HepG2 (cell line): Measurements from ENCODE around the gene RSF1. TPM values are rescaled to one million over a fixed set of nuclear protein-coding genes. Genes with fewer than 3 reads are reported as not detected.

Experiments
- GABPA ChIP-seq, 2 experiments: IDR thresholded peaks; 2 replicates each; pipeline ENCODE4 v1.6.1; 2011 to 2016; ENCODE audit warnings: low read depth in 2 of 2, low read length in 1 of 2, missing biosample characterization in 1 of 2, missing genetic modification characterization in 1 of 2
- KDM2A ChIP-seq: sonication (generic); formaldehyde crosslinking; IDR thresholded peaks from 2 replicates; pipeline ENCODE4 v1.4.0; 2020; ENCODE audit warnings: low read depth, missing genetic modification reagents, borderline replicate concordance
- NFRKB ChIP-seq: fragments of 450-650 bp; IDR thresholded peaks from 2 replicates; pipeline ENCODE4 v1.6.1; 2017
- POLR2A ChIP-seq, 2 experiments: IDR thresholded peaks; 2 replicates each; pipeline ENCODE4 v1.6.1; 2011; ENCODE audit warnings: low read depth in 2 of 2, low read length in 2 of 2, mild to moderate bottlenecking in 1 of 2, moderate library complexity in 1 of 2; ENCODE audit not compliant: insufficient read depth in 1 of 2
- REL ChIP-seq: sonication (generic); formaldehyde crosslinking; conservative IDR thresholded peaks from 2 replicates; pipeline ENCODE4 v1.8.0; 2022; ENCODE audit warnings: mild to moderate bottlenecking, missing genetic modification reagents, moderate library complexity
- SMAD3 ChIP-seq: sonication (generic); formaldehyde crosslinking; IDR thresholded peaks from 2 replicates; pipeline ENCODE4 v1.4.0; 2020; ENCODE audit warnings: missing genetic modification reagents
- SMAD9 ChIP-seq: sonication (generic); formaldehyde crosslinking; IDR thresholded peaks from 2 replicates; pipeline ENCODE4 v1.5.1; 2020; ENCODE audit warnings: mild to moderate bottlenecking, missing genetic modification reagents
- ZNF101 ChIP-seq: sonication (generic); formaldehyde crosslinking; IDR thresholded peaks from 2 replicates; pipeline ENCODE4 v1.4.0; 2020; ENCODE audit warnings: mild to moderate bottlenecking, low read depth, missing genetic modification reagents, borderline replicate concordance
- ZNF136 ChIP-seq: sonication (generic); formaldehyde crosslinking; IDR thresholded peaks from 2 replicates; pipeline ENCODE4 v1.8.1; 2022; ENCODE audit warnings: low read depth, mild to moderate bottlenecking, moderate library complexity, missing genetic modification reagents
- ZNF260 ChIP-seq: sonication (generic); formaldehyde crosslinking; IDR thresholded peaks from 2 replicates; pipeline ENCODE4 v1.4.0; 2020; ENCODE audit warnings: missing genetic modification reagents, low read depth, mild to moderate bottlenecking, borderline replicate concordance
- ZNF263 ChIP-seq: sonication (generic); formaldehyde crosslinking; IDR thresholded peaks from 2 replicates; pipeline ENCODE4 v1.4.0; 2020; ENCODE audit warnings: missing genetic modification reagents
- ZNF317 ChIP-seq: sonication (generic); formaldehyde crosslinking; IDR thresholded peaks from 2 replicates; pipeline ENCODE4 v1.5.0; 2020; ENCODE audit warnings: mild to moderate bottlenecking, missing genetic modification reagents
- polyA plus RNA-seq, 8 experiments: library from polyadenylated mRNA; depleted of rRNA in 3 of 8; stranded (reverse) in 7 of 8; unstranded in 1 of 8; fragments of >200 nt; fragmentation: Illumina TruSeq in 4 of 8; extraction: Trizol in 4 of 8; gene quantifications; 2 replicates each; pipeline versions ENCODE4 v1.2.1 to v1.2.3, GENCODE V29; 2011 to 2016; ENCODE audit warnings: low read depth in 4 of 8, missing spikeins in 1 of 8, mixed read lengths in 1 of 8; ENCODE audit not compliant: insufficient read depth in 1 of 8
- total RNA-seq, 5 experiments: library from RNA; depleted of rRNA; stranded (reverse); fragments of >200 nt; fragmentation: Illumina TruSeq; extraction: Trizol; gene quantifications; 2 replicates each; pipeline ENCODE4 v1.2.3, GENCODE V29; 2016; ENCODE audit warnings: low read depth in 1 of 5
- TF ChIP-seq, protein P1 (sequence below): sonication (generic); formaldehyde crosslinking; IDR thresholded peaks from 2 replicates; pipeline ENCODE4 v1.4.0; 2020; ENCODE audit warnings: low read depth, mild to moderate bottlenecking, missing genetic modification reagents
- TF ChIP-seq, protein P2 (sequence below): sonication (generic); formaldehyde crosslinking; IDR thresholded peaks from 2 replicates; pipeline ENCODE4 v1.5.1; 2020; ENCODE audit warnings: missing genetic modification reagents, mild to moderate bottlenecking, borderline replicate concordance
- TF ChIP-seq, protein P3 (sequence below): sonication (generic); formaldehyde crosslinking; IDR thresholded peaks from 2 replicates; pipeline ENCODE4 v1.4.0; 2020; ENCODE audit warnings: missing genetic modification reagents, borderline replicate concordance
- TF ChIP-seq, protein P4 (sequence below): sonication (generic); formaldehyde crosslinking; conservative IDR thresholded peaks from 2 replicates; pipeline ENCODE4 v1.8.0; 2022; ENCODE audit warnings: mild to moderate bottlenecking, moderate library complexity, missing genetic modification reagents
- TF ChIP-seq, protein P5 (sequence below): sonication (generic); formaldehyde crosslinking; IDR thresholded peaks from 2 replicates; pipeline ENCODE4 v1.4.0; 2020; ENCODE audit warnings: missing genetic modification reagents

RSF1 gene
- total and polyA plus RNA-seq, 2 of the 13 experiments (the other 11 are each of a cell fraction or from before 2014, with no cell fraction given), result 15.5 to 33.1 TPM

DNA sequence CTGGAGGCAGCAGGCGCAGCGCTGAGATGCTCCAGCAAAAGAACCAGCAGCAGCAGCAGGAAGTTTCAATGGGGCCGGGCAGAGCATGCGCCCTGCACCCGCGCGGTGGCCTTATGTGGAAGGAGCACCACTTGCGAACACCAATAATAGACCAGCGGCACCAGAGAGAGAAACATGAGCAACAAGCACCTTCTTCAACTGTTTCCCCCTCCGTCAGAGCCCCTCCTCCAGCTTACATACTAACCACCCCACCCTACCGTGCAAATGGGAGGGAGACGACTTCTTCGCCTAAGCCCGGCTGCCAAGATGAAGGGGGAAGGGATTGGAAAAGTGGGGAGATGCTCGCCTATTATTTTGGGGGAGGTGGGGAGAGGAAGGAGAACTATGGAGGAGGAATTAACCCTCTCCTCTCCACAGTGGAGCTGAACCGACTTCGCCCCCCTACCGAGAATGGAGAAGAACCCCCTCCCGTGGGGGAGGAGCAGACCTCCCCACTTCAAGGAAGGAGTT is 1.1 kb downstream of the RSF1 start (continued):
- TF ChIP-seq ZNF260, result no peak
- 0 out of 2 replicates have a peak, but pooled peaks have one; percentile 44 for TF ChIP-seq KDM2A (CRISPR knock-in tag)
- TF ChIP-seq NFRKB, result no peak
- TF ChIP-seq, protein P1, sequence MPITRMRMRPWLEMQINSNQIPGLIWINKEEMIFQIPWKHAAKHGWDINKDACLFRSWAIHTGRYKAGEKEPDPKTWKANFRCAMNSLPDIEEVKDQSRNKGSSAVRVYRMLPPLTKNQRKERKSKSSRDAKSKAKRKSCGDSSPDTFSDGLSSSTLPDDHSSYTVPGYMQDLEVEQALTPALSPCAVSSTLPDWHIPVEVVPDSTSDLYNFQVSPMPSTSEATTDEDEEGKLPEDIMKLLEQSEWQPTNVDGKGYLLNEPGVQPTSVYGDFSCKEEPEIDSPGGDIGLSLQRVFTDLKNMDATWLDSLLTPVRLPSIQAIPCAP, result 0 out of 2 replicates have a peak, but pooled peaks have one; percentile 15
- TF ChIP-seq ZNF101 (CRISPR knock-in tag), result 0 out of 2 replicates have a peak, but pooled peaks have one; percentile 52
- TF ChIP-seq ZNF136 (CRISPR knock-in tag), result peak; percentile 43; the same call in 1 of the 2 replicates
- TF ChIP-seq POLR2A (IDR thresholded peaks at IDR 0.05; ENCODE audit: insufficient read depth in 1 of 2, low read depth in 2 of 2, low read length in 2 of 2), result peak in 1 of 2 experiments; percentile 67; a peak in 2 of 4 replicates
- TF ChIP-seq, protein P2, sequence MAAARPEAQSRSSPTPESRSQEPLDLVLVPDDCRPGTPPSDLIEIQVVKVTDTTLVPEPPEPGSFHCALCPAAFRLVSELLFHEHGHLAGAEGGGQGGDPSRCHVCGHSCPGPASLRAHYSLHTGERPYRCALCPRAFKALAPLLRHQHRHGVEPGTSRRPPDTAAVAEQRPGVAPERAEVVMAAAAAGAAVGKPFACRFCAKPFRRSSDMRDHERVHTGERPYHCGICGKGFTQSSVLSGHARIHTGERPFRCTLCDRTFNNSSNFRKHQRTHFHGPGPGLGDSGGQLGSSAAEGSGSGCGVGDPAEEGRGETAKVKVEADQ (CRISPR knock-in tag), result 0 out of 2 replicates have a peak, but pooled peaks have one; percentile 22
- TF ChIP-seq, protein P3, sequence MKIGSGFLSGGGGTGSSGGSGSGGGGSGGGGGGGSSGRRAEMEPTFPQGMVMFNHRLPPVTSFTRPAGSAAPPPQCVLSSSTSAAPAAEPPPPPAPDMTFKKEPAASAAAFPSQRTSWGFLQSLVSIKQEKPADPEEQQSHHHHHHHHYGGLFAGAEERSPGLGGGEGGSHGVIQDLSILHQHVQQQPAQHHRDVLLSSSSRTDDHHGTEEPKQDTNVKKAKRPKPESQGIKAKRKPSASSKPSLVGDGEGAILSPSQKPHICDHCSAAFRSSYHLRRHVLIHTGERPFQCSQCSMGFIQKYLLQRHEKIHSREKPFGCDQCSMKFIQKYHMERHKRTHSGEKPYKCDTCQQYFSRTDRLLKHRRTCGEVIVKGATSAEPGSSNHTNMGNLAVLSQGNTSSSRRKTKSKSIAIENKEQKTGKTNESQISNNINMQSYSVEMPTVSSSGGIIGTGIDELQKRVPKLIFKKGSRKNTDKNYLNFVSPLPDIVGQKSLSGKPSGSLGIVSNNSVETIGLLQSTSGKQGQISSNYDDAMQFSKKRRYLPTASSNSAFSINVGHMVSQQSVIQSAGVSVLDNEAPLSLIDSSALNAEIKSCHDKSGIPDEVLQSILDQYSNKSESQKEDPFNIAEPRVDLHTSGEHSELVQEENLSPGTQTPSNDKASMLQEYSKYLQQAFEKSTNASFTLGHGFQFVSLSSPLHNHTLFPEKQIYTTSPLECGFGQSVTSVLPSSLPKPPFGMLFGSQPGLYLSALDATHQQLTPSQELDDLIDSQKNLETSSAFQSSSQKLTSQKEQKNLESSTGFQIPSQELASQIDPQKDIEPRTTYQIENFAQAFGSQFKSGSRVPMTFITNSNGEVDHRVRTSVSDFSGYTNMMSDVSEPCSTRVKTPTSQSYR (CRISPR knock-in tag), result 0 out of 2 replicates have a peak, but pooled peaks have one; percentile 20
- TF ChIP-seq SMAD9 (CRISPR knock-in tag), result peak; percentile 74; the same call in 1 of the 2 replicates
- TF ChIP-seq, protein P4, sequence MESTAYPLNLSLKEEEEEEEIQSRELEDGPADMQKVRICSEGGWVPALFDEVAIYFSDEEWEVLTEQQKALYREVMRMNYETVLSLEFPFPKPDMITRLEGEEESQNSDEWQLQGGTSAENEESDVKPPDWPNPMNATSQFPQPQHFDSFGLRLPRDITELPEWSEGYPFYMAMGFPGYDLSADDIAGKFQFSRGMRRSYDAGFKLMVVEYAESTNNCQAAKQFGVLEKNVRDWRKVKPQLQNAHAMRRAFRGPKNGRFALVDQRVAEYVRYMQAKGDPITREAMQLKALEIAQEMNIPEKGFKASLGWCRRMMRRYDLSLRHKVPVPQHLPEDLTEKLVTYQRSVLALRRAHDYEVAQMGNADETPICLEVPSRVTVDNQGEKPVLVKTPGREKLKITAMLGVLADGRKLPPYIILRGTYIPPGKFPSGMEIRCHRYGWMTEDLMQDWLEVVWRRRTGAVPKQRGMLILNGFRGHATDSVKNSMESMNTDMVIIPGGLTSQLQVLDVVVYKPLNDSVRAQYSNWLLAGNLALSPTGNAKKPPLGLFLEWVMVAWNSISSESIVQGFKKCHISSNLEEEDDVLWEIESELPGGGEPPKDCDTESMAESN (CRISPR knock-in tag), result 0 out of 2 replicates have a peak, but pooled peaks have one; percentile 33
- peak; percentile 20; the same call in 1 of the 2 replicates for TF ChIP-seq ZNF317 (CRISPR knock-in tag)
- peak; percentile 71 for TF ChIP-seq ZNF263 (CRISPR knock-in tag)
- no peak for TF ChIP-seq GABPA (IDR thresholded peaks at IDR 0.05; ENCODE audit: low read depth, low read length)
- TF ChIP-seq GABPA (CRISPR knock-in tag; IDR thresholded peaks at IDR 0.05; ENCODE audit: low read depth), result peak; percentile 43; the same call in 1 of the 2 replicates
- TF ChIP-seq, protein P5, sequence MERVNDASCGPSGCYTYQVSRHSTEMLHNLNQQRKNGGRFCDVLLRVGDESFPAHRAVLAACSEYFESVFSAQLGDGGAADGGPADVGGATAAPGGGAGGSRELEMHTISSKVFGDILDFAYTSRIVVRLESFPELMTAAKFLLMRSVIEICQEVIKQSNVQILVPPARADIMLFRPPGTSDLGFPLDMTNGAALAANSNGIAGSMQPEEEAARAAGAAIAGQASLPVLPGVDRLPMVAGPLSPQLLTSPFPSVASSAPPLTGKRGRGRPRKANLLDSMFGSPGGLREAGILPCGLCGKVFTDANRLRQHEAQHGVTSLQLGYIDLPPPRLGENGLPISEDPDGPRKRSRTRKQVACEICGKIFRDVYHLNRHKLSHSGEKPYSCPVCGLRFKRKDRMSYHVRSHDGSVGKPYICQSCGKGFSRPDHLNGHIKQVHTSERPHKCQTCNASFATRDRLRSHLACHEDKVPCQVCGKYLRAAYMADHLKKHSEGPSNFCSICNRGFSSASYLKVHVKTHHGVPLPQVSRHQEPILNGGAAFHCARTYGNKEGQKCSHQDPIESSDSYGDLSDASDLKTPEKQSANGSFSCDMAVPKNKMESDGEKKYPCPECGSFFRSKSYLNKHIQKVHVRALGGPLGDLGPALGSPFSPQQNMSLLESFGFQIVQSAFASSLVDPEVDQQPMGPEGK (CRISPR knock-in tag), result peak; percentile 13; the same call in 1 of the 2 replicates
- TF ChIP-seq REL, result no peak
- TF ChIP-seq SMAD3 (CRISPR knock-in tag), result 0 out of 2 replicates have a peak, but pooled peaks have one; percentile 18
